NCI-H524 treated with DMSO at 0.1 percent for 48 hours (cell line): ENCODE measurements around the gene TMEM30B.

Experiments used
- DNase-seq: peaks from one replicate; lab custom pipeline; 2025; lab: John Stamatoyannopoulos, UW

TMEM30B gene

GRCh38 chr14:61233436-61233956 is 47.6 kb downstream of the TMEM30B start:
- DNase-seq: peak; percentile 39

GRCh38 chr14:61231810-61232209 is 49.3 kb downstream of the TMEM30B start:
- DNase-seq: peak; percentile 60

- DNase-seq: no peak
Observed at GRCh38 chr14:61229981-61230380, 51.2 kb downstream of the TMEM30B start.

- peak; percentile 79 for DNase-seq
Observed at GRCh38 chr14:61229475-61229888, 51.7 kb downstream of the TMEM30B start.

GRCh38 chr14:61227884-61228591 is 53.1 kb downstream of the TMEM30B start:
- DNase-seq: no peak
